Epithelial cell of prostate (primary cell): ENCODE data around the gene BUB1B.

Source experiments
- DNase-seq: peaks from one replicate; pipeline ENCODE4 v3.0.0-alpha.2; 2011; ENCODE audit warnings: low read depth, low spot score
- H3K27ac ChIP-seq: fragments of 450-650 bp; 2 replicates; pipeline ENCODE4 v1.5.1; 2017; ENCODE audit warnings: mild to moderate bottlenecking

BUB1B gene

GRCh38 chr15:40238532-40239403, 77.9 kb downstream of the BUB1B start, which contains the start of gene PAK6:
Gene PAK6, plus strand, starts transcription at chr15:40239063. Its CDS starts 25,723 bp downstream, at chr15:40264786.
- peak within 1 kb of the TSS; percentile 90 for H3K27ac ChIP-seq
- DNase-seq, result peak; percentile 62

- peak overlapping the region; percentile 90 for H3K27ac ChIP-seq
- no peak for DNase-seq
Observed at GRCh38 chr15:40239404-40239692, 78.5 kb downstream of the BUB1B start.

GRCh38 chr15:40239693-40240618, 79.1 kb downstream of the BUB1B start:
- DNase-seq, result no peak
- peak overlapping the region; percentile 90 for H3K27ac ChIP-seq

GRCh38 chr15:40240619-40241221, 79.9 kb downstream of the BUB1B start:
- no peak for DNase-seq
- peak overlapping the region; percentile 90 for H3K27ac ChIP-seq

- peak overlapping the region; percentile 90 for H3K27ac ChIP-seq
- DNase-seq, result no peak
Observed at GRCh38 chr15:40241269-40242212, 80.7 kb downstream of the BUB1B start.

- no peak for DNase-seq
Observed at GRCh38 chr15:40242213-40242599, 81.3 kb downstream of the BUB1B start.

GRCh38 chr15:40242601-40243000, 81.7 kb downstream of the BUB1B start:
- DNase-seq, result no peak
- H3K27ac ChIP-seq, result no peak overlapping the region

More at GRCh38 chr15:40242213-40242599, 81.3 kb downstream of the BUB1B start:
- no peak overlapping the region for H3K27ac ChIP-seq

GRCh38 chr15:40243126-40243810, 82.4 kb downstream of the BUB1B start:
- peak overlapping the region; percentile 29 for H3K27ac ChIP-seq
- no peak for DNase-seq

GRCh38 chr15:40244961-40245523, 84.2 kb downstream of the BUB1B start:
- no peak for DNase-seq
- H3K27ac ChIP-seq, result peak overlapping the region; percentile 21

GRCh38 chr15:40245666-40246450, 85.0 kb downstream of the BUB1B start:
- DNase-seq, result no peak
- H3K27ac ChIP-seq, result no peak overlapping the region

GRCh38 chr15:40246496-40247280, 85.8 kb downstream of the BUB1B start:
- H3K27ac ChIP-seq, result no peak overlapping the region
- no peak for DNase-seq

GRCh38 chr15:40247406-40247971, 86.6 kb downstream of the BUB1B start:
- no peak for DNase-seq
- H3K27ac ChIP-seq, result no peak overlapping the region

- DNase-seq, result no peak
Observed at GRCh38 chr15:40248006-40248783, 87.3 kb downstream of the BUB1B start.

GRCh38 chr15:40249477-40250303, 88.8 kb downstream of the BUB1B start:
- H3K27ac ChIP-seq, result peak overlapping the region; percentile 55
- no peak for DNase-seq

More at GRCh38 chr15:40248006-40248783, 87.3 kb downstream of the BUB1B start:
- H3K27ac ChIP-seq, result no peak overlapping the region

GRCh38 chr15:40250304-40250656, 89.4 kb downstream of the BUB1B start:
- H3K27ac ChIP-seq, result peak overlapping the region; percentile 55
- DNase-seq, result no peak
